ENCODE data around the gene ZNG1A. TPM values are rescaled to one million over a fixed set of nuclear protein-coding genes. Genes with fewer than 3 reads are reported as not detected.
"Not testable (repeated sequence)": the region's sequence is repeated elsewhere in the genome, so short reads cannot be mapped to it uniquely, and the experiment has no call there.

ZNG1A gene
- total RNA-seq, 1 experiment from 2014 or later = 11.6 TPM

GRCh38 chr9:98775-99174 lies 80.1 kb downstream of the ZNG1A start:
- not testable (repeated sequence) for DNase-seq (ENCODE audit: low read depth)

- DNase-seq (ENCODE audit: low read depth) = not testable (repeated sequence)
Observed at GRCh38 chr9:94992-95391, 83.9 kb downstream of the ZNG1A start.

- peak; percentile 10 for DNase-seq (ENCODE audit: low read depth)
Observed at GRCh38 chr9:94323-94722, 84.5 kb downstream of the ZNG1A start.

GRCh38 chr9:93909-94308 lies 84.9 kb downstream of the ZNG1A start:
- DNase-seq (ENCODE audit: low read depth) = not testable (repeated sequence)

GRCh38 chr9:90851-91250 lies 88.0 kb downstream of the ZNG1A start:
- not testable (repeated sequence) for DNase-seq (ENCODE audit: low read depth)

GRCh38 chr9:88396-89037 lies 90.3 kb downstream of the ZNG1A start:
- not testable (repeated sequence) for DNase-seq (ENCODE audit: low read depth)

- not testable (repeated sequence) for DNase-seq (ENCODE audit: low read depth)
Observed at GRCh38 chr9:87860-88259, 91.0 kb downstream of the ZNG1A start.

GRCh38 chr9:87105-87504 lies 91.8 kb downstream of the ZNG1A start:
- DNase-seq (ENCODE audit: low read depth) = not testable (repeated sequence)

GRCh38 chr9:86697-87096 lies 92.2 kb downstream of the ZNG1A start:
- not testable (repeated sequence) for DNase-seq (ENCODE audit: low read depth)

- not testable (repeated sequence) for DNase-seq (ENCODE audit: low read depth)
Observed at GRCh38 chr9:82932-83689, 95.7 kb downstream of the ZNG1A start.

GRCh38 chr9:78333-78732 lies 100.5 kb downstream of the ZNG1A start:
- not testable (repeated sequence) for DNase-seq (ENCODE audit: low read depth)

GRCh38 chr9:76389-76788 lies 102.5 kb downstream of the ZNG1A start:
- DNase-seq (ENCODE audit: low read depth) = not testable (repeated sequence)

GRCh38 chr9:73900-74525 lies 104.8 kb downstream of the ZNG1A start:
- not testable (repeated sequence) for DNase-seq (ENCODE audit: low read depth)

GRCh38 chr9:73076-73899 lies 105.6 kb downstream of the ZNG1A start:
- not testable (repeated sequence) for DNase-seq (ENCODE audit: low read depth)

Other genes starting within 250 kb of the ZNG1A start
- gene WASHC1, start 149.6 kb downstream of the ZNG1A start, total RNA-seq (2014; rRNA removed; shearing (Covaris generic)) = 7.7 and 9.3 TPM in 2 replicates
- 1.1 and 1.2 TPM in 2 replicates for gene FOXD4, start 60.6 kb downstream of the ZNG1A start, total RNA-seq (2014; rRNA removed; shearing (Covaris generic))
- not detected in 2 replicates for gene DOCK8, start 35.8 kb upstream of the ZNG1A start, total RNA-seq (2014; rRNA removed; shearing (Covaris generic))

Measured in HT1080 (cell line).